Lower leg skin (tissue), 3 donors: ENCODE data around the gene SIX4.

Source experiments
- POLR2A ChIP-seq, 2 donors: fragments of 450-650 bp; IDR thresholded peaks; one replicate each; pipeline ENCODE4 v1.6.1; 2016 to 2017; ENCODE audit warnings: antibody characterized with exemption in 2 of 2, mild to moderate bottlenecking in 1 of 2, moderate library complexity in 1 of 2
- TF ChIP-seq, protein P1 (sequence below), 3 donors: fragments of 450-650 bp; IDR thresholded peaks; one replicate each; pipeline ENCODE4 v1.5.1; 2016; ENCODE audit warnings: antibody characterized with exemption in 3 of 3, mild to moderate bottlenecking in 3 of 3, moderate library complexity in 2 of 3

DNA sequence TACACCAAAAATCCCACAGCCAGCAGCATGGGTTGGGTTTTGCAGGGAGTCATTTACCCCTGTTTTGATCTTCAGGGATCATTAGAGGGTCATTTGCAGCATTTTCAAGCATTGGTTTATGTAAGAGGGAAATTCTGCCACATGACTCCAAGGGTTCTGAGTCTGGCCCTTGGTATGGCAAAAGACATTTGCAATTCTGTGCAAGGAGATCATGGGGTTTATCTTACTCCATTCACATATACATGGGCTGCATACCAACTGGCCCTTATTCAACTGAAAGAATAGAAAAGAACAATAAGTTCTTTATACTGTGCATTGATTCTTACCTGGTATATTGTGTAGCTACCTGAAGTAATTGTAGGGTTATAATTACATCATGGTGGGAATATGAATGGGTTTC, 13.7 kb downstream of the SIX4 start:
- TF ChIP-seq, protein P1, sequence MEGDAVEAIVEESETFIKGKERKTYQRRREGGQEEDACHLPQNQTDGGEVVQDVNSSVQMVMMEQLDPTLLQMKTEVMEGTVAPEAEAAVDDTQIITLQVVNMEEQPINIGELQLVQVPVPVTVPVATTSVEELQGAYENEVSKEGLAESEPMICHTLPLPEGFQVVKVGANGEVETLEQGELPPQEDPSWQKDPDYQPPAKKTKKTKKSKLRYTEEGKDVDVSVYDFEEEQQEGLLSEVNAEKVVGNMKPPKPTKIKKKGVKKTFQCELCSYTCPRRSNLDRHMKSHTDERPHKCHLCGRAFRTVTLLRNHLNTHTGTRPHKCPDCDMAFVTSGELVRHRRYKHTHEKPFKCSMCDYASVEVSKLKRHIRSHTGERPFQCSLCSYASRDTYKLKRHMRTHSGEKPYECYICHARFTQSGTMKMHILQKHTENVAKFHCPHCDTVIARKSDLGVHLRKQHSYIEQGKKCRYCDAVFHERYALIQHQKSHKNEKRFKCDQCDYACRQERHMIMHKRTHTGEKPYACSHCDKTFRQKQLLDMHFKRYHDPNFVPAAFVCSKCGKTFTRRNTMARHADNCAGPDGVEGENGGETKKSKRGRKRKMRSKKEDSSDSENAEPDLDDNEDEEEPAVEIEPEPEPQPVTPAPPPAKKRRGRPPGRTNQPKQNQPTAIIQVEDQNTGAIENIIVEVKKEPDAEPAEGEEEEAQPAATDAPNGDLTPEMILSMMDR (IDR thresholded peaks at IDR 0.05): no peak
- no peak for TF ChIP-seq POLR2A (IDR thresholded peaks at IDR 0.05)
